ENCODE data around the gene PDPN.

Gene PDPN

DNA sequence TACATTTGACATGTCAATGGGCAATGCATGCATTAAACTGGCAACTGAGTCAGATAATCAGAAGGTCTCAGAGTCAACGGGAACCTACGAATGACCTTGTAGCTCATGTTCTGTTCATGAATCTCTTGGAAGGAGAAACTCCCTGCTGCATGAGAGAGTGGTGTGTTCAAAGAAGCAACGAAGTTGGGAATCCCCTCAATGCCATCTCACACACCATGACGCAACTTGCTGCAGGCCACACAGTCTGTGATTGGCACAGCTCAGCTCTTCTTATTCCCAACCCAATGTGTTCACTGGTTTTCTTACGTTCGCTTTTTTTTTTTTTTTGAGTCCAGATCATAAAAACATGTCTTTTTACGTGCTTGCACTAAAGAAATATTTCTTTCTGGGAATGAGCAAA lies 62.9 kb downstream of the PDPN start:
- TF ChIP-seq, protein P1, sequence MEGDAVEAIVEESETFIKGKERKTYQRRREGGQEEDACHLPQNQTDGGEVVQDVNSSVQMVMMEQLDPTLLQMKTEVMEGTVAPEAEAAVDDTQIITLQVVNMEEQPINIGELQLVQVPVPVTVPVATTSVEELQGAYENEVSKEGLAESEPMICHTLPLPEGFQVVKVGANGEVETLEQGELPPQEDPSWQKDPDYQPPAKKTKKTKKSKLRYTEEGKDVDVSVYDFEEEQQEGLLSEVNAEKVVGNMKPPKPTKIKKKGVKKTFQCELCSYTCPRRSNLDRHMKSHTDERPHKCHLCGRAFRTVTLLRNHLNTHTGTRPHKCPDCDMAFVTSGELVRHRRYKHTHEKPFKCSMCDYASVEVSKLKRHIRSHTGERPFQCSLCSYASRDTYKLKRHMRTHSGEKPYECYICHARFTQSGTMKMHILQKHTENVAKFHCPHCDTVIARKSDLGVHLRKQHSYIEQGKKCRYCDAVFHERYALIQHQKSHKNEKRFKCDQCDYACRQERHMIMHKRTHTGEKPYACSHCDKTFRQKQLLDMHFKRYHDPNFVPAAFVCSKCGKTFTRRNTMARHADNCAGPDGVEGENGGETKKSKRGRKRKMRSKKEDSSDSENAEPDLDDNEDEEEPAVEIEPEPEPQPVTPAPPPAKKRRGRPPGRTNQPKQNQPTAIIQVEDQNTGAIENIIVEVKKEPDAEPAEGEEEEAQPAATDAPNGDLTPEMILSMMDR (IDR thresholded peaks at IDR 0.05; ENCODE audit: insufficient read depth, missing control alignments) = no peak
- FAIRE-seq (no peak), DNase-seq (ENCODE audit: insufficient read length, low spot score) (no peak)

DNA sequence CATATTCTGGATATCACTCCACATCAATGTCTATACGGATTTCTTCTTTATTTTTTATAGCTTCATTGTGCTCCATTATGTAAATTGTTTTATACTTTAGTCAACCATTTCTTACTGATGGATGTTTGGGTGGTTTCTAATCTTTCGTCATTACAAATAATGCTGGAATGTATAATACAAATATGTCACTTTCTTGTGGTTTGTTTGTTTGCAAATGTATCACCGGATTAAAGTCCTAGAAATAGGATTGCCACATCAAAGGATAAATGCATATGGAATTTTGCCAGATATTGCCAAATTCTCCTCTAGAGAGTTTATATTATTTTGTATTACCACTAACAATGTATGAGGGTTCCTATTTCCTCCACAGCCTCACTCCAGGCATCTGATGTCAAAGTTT lies 67.6 kb downstream of the PDPN start:
- DNase-seq (ENCODE audit: insufficient read length, low spot score) (no peak), FAIRE-seq (no peak)
- TF ChIP-seq, protein P1 (IDR thresholded peaks at IDR 0.05; ENCODE audit: insufficient read depth, missing control alignments) = no peak

DNA sequence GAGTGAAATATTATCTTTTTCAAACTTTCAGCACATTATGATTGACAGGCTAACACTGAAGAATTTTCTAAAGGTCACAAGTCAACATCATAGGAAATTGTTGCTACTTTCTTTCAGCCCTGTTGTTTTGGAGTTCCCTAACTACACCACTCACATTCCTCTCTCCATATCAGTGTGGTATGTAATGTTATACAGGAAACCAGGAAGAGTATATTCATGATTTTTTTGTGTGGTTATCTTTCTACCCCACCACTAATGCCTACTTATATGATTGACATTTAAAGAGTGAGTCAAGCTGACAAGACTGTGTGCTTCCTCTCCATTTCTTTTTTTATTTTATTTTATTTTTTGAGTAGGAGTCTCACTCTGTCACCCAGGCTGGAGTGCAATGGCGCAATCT lies 68.6 kb downstream of the PDPN start:
- FAIRE-seq = no peak
- TF ChIP-seq, protein P1 (IDR thresholded peaks at IDR 0.05; ENCODE audit: insufficient read depth, missing control alignments) = no peak
- no peak for DNase-seq (ENCODE audit: insufficient read length, low spot score)

DNA sequence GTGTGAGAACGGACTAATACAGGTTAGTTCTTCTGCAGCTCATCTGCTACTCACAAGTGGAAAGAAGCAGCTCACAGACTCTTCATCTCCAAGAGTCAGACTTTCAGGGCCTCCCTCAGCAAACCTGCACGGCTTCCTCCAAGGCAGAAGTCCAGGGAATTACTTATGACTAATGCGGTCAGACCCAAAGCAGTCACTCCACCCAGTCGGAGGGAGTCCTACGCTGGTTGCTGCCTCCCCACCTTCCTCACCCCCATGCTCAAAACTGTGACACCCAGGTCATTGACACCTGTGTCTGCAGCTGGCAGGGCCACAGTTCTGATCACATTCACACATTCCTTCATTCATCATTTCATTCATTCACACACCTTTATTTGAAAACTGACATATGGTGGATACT lies 77.9 kb downstream of the PDPN start:
- FAIRE-seq = no peak
- DNase-seq (ENCODE audit: insufficient read length, low spot score) = no peak
- TF ChIP-seq, protein P1 (IDR thresholded peaks at IDR 0.05; ENCODE audit: insufficient read depth, missing control alignments) = no peak

DNA sequence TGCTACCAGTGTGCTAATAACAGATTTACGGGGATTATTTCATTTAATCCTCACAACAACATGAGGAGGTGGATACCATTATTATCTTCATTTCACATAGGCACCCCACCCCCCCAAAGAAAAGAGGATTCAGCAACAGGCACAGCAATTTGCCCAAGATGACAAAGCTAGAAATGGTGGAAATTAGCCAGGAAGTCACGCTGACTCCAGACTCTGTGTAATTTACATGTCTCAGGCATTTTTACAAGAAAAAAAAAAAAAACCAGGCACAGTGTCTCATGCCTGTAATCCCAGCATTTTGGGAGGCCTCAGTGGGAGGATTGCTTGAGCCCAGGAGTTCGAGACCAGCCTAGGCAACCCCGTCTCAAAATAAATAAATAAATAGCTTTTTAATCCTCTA lies 78.9 kb downstream of the PDPN start:
- DNase-seq (ENCODE audit: insufficient read length, low spot score) = no peak
- TF ChIP-seq, protein P1 (IDR thresholded peaks at IDR 0.05; ENCODE audit: insufficient read depth, missing control alignments) = no peak
- FAIRE-seq = no peak

DNA sequence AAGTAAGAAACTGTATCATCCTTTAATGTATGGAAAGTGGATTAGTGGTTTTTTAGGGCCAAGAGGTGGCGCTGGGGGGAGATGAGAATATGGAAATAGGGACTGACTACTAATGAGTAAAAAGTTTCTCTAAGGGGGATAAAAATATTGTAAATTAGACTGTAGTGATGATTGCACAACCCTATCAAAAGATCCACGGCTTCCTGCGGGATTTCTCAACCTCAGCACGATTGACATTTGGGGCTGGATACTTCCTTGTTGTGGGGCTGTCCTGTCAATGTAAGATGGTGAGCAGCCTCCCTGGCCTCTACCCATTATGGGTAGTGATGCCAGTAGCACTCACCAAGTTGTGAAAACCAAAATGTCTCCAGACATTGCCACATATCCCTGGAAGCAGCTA lies 80.3 kb downstream of the PDPN start:
- DNase-seq (ENCODE audit: insufficient read length, low spot score) = no peak
- TF ChIP-seq, protein P1 (IDR thresholded peaks at IDR 0.05; ENCODE audit: insufficient read depth, missing control alignments) = no peak
- FAIRE-seq = no peak

DNA sequence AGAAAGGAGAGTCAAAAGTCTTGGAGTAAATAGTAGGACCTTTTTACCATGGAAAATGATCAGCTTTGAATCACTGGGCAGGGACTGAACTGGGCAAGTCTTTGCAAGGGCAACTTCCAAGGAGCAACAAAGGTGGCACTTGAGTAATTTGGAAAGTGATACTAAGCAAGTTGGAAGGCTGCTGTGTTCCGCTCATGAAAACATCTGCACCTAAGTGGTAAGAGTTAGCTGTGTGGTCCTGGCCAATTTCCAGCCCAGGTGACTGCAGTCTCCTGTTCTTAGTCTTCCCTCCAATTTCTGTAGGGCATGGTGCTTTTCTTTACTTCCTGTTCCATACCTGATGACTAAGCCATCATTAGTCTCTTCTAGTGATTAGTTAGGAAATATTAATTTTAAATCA lies 80.8 kb downstream of the PDPN start:
- FAIRE-seq (no peak), DNase-seq (ENCODE audit: insufficient read length, low spot score) (no peak)
- TF ChIP-seq, protein P1 (IDR thresholded peaks at IDR 0.05; ENCODE audit: insufficient read depth, missing control alignments) = no peak

Measured in D721Med (cell line).